Mesendoderm (in vitro differentiated cells): Measurements from ENCODE around the gene RPL13.

Experiments used
- DNase-seq: peaks from one replicate; pipeline ENCODE4 v3.0.0; 2013
- H2AK5ac ChIP-seq: 2 replicates; pipeline ENCODE4 v1.6.1; 2013; ENCODE audit warnings: low read length, inconsistent platforms
- H2BK120ac ChIP-seq: 2 replicates; pipeline ENCODE4 v1.6.1; 2013; ENCODE audit warnings: low read depth, mild to moderate bottlenecking, low read length, moderate library complexity, mixed read lengths
- H2BK15ac ChIP-seq: replicated peaks from 2 replicates; pipeline ENCODE4 v1.6.1; 2013; ENCODE audit warnings: low read depth, mild to moderate bottlenecking, moderate library complexity
- H2BK5ac ChIP-seq: 2 replicates; pipeline ENCODE4 v1.6.1; 2013; ENCODE audit warnings: low read length, inconsistent platforms
- H3K18ac ChIP-seq: 2 replicates; pipeline ENCODE4 v1.6.1; 2013; ENCODE audit warnings: mild to moderate bottlenecking, low read length, mixed read lengths
- H3K23ac ChIP-seq: one replicate; pipeline ENCODE4 v1.6.1; 2013; ENCODE audit warnings: low read length
- H3K27ac ChIP-seq: 2 replicates; pipeline ENCODE4 v1.5.1; 2013; ENCODE audit warnings: low read depth, mild to moderate bottlenecking, inconsistent platforms, low read length, moderate library complexity
- H3K27me3 ChIP-seq: 2 replicates; pipeline ENCODE4 v1.6.1; 2013; ENCODE audit warnings: low read length, control low read depth, mild to moderate bottlenecking, inconsistent platforms; ENCODE audit not compliant: insufficient read depth, poor library complexity
- H3K36me3 ChIP-seq: 2 replicates; pipeline ENCODE4 v1.6.1; 2013; ENCODE audit warnings: low read length, inconsistent platforms; ENCODE audit not compliant: control insufficient read depth, insufficient read depth
- H3K4ac ChIP-seq: one replicate; pipeline ENCODE4 v1.6.1; 2013; ENCODE audit warnings: low read depth, mild to moderate bottlenecking, low read length, moderate library complexity
- H3K4me1 ChIP-seq: 2 replicates; pipeline ENCODE4 v1.6.1; 2013; ENCODE audit warnings: low read depth, low read length, inconsistent platforms; ENCODE audit not compliant: control insufficient read depth
- H3K4me2 ChIP-seq: 2 replicates; pipeline ENCODE4 v1.6.1; 2013; ENCODE audit warnings: low read length
- H3K4me3 ChIP-seq: 2 replicates; pipeline ENCODE4 v1.5.1; 2013; ENCODE audit warnings: mild to moderate bottlenecking, low read length
- H3K56ac ChIP-seq: one replicate; pipeline ENCODE4 v1.6.1; 2013; ENCODE audit warnings: low read length
- H3K79me1 ChIP-seq: 2 replicates; pipeline ENCODE4 v1.6.1; 2013; ENCODE audit warnings: low read length, inconsistent platforms
- H3K79me2 ChIP-seq: 2 replicates; pipeline ENCODE4 v1.6.1; 2013; ENCODE audit warnings: mild to moderate bottlenecking, low read length; ENCODE audit not compliant: control insufficient read depth, insufficient read depth
- H3K9ac ChIP-seq: 2 replicates; pipeline ENCODE4 v1.6.1; 2013; ENCODE audit warnings: low read length, inconsistent platforms
- H4K5ac ChIP-seq: one replicate; pipeline ENCODE4 v1.6.1; 2013; ENCODE audit warnings: low read length
- H4K8ac ChIP-seq: one replicate; pipeline ENCODE4 v1.6.1; 2013; ENCODE audit warnings: low read depth, mild to moderate bottlenecking, control low read depth, low read length, moderate library complexity
- WGBS: extraction: QIAGEN DNeasy Blood & Tissue Kit; methylation state at CpG from one replicate; pipeline ENCODE4 v1.1.7; 2013; ENCODE audit warnings: low lambda C conversion rate, missing lambda C conversion rate; ENCODE audit not compliant: insufficient coverage; ENCODE audit errors: extremely low coverage; 5-methylcytosine and 5-hydroxymethylcytosine counted together

Gene RPL13

DNA sequence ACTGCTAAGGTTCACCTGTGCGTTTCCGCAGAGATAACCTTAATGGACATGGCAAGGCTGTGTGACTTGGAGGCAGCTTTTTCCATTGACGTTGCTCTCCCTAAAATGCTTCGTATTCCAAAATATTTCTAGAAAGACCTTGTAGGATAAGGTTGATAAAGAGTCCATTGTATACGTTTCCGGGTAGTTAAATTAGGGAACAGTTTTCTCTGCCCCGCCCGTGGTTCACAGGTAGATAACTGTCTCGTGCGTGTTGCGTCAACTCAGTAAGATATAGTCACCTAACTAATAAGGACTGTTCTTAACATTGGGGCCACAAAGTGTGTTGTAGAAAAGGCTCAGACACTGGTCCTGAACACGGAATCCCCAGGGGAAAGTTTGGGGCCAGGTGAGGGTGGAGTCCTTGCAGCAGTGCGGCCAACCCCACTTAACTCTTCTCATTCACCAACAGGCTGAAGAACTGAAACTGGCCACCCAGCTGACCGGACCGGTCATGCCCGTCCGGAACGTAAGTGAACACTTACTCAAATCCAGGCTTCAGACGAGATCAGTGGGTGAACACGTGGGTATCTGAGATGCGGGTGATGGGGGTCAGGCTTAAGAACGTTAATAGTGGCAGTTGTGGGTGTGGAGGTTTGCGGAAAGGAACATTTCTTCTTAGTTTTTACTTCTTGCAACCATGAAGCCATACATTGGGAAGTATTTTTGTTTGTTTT lies 1.6 kb downstream of the RPL13 start:
- H3K79me2 ChIP-seq: peaks cover 28% of the 10 kb centered on the region
- H3K27ac ChIP-seq: no peak overlapping the region
- H2BK120ac ChIP-seq: no peak overlapping the region
- H2AK5ac ChIP-seq: no peak overlapping the region
- peak overlapping the region; percentile 97 for H3K9ac ChIP-seq
- H3K23ac ChIP-seq: no peak overlapping the region
- no peak overlapping the region for H3K4ac ChIP-seq
- H3K18ac ChIP-seq: no peak overlapping the region
- no peak overlapping the region for H2BK5ac ChIP-seq
- no CpG with 5 or more reads among the region's 23 CpGs for WGBS
- peaks cover 15% of the 10 kb centered on the region for H3K79me1 ChIP-seq
- no peak overlapping the region for H4K5ac ChIP-seq
- DNase-seq: no peak
- H3K4me2 ChIP-seq: peak overlapping the region; percentile 68
- peaks cover 2% of the 10 kb centered on the region for H3K4me1 ChIP-seq
- no peaks in the 10 kb centered on the region for H3K27me3 ChIP-seq
- H3K36me3 ChIP-seq: peaks cover 24% of the 10 kb centered on the region
- H2BK15ac ChIP-seq: no peak overlapping the region
- no peak overlapping the region for H4K8ac ChIP-seq
- peak overlapping the region; percentile 96 for H3K56ac ChIP-seq
- peak overlapping the region; percentile 91 for H3K4me3 ChIP-seq

DNA sequence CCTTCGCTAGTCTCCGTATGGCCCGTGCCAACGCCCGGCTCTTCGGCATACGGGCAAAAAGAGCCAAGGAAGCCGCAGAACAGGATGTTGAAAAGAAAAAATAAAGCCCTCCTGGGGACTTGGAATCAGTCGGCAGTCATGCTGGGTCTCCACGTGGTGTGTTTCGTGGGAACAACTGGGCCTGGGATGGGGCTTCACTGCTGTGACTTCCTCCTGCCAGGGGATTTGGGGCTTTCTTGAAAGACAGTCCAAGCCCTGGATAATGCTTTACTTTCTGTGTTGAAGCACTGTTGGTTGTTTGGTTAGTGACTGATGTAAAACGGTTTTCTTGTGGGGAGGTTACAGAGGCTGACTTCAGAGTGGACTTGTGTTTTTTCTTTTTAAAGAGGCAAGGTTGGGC lies 2.5 kb downstream of the RPL13 start:
- Histone ChIP-seq H3K9ac (peak overlapping the region; percentile 97), H3K4ac (no peak overlapping the region), H3K4me3 (no peak overlapping the region), H2BK5ac (no peak overlapping the region), H4K5ac (no peak overlapping the region), H4K8ac (no peak overlapping the region), H3K4me1 (peaks cover 2% of the 10 kb centered on the region), H2AK5ac (no peak overlapping the region), H2BK120ac (no peak overlapping the region), H3K23ac (no peak overlapping the region), H3K56ac (peak overlapping the region; percentile 25), H3K18ac (no peak overlapping the region), H3K79me2 (peaks cover 28% of the 10 kb centered on the region), H3K4me2 (peak overlapping the region; percentile 36), H2BK15ac (no peak overlapping the region), H3K27ac (no peak overlapping the region), H3K36me3 (peaks cover 24% of the 10 kb centered on the region), H3K27me3 (no peaks in the 10 kb centered on the region), H3K79me1 (peaks cover 15% of the 10 kb centered on the region)
- no peak for DNase-seq
- no CpG with 5 or more reads among the region's 12 CpGs for WGBS

- Histone ChIP-seq H2BK120ac (no peak overlapping the region), H3K4me3 (no peak overlapping the region), H4K5ac (no peak overlapping the region), H3K79me2 (peaks cover 28% of the 10 kb centered on the region), H2BK15ac (no peak overlapping the region), H3K27me3 (no peaks in the 10 kb centered on the region), H3K23ac (no peak overlapping the region), H3K4me1 (peaks cover 2% of the 10 kb centered on the region), H3K4me2 (peak overlapping the region; percentile 41), H3K18ac (no peak overlapping the region), H3K9ac (peak overlapping the region; percentile 49), H3K56ac (peak overlapping the region; percentile 50), H3K79me1 (peaks cover 15% of the 10 kb centered on the region), H3K27ac (no peak overlapping the region), H2BK5ac (no peak overlapping the region), H3K36me3 (peaks cover 24% of the 10 kb centered on the region), H2AK5ac (no peak overlapping the region), H3K4ac (no peak overlapping the region), H4K8ac (no peak overlapping the region)
- no CpG with 5 or more reads among the region's 12 CpGs for WGBS
- no peak for DNase-seq
Observed at GRCh38 chr16:89563639-89564392, 3.3 kb downstream of the RPL13 start.

DNA sequence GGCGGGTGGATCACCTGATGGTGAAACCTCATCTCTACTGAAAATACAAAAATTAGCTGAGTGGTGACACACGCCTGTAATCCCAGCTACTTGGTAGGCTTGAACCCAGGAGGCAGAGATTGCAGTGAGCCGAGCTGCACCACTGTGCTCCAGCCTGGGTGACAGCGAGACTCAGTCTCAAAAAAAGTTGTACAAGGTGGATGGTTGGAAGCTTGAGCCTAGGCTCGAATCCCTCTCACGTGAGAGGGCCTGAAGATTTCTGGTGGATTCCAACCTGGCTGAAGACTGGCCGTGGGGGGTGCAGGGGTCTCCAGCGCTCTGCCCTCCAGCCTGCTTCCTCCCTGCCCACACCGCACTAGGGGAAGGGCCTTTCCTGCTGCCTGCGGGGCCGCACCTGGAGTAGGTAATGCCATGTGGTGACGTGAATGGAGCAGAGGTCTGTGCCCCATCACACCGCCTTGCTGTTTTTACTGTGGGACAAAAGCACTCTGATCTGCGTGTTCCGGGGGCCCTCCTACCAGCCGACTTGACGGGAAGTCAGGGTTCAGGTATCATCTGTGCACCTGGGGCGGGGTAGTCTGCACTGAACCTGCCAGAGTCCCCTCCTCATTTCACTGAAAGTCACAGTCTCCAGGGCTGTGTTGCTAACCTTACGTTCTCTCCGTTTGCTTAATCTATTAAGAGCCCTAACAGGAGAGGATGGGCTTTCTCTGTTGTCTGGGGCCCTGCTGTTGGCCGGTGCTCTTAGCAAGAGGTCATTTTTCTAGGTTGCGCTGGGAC lies 4.2 kb downstream of the RPL13 start:
- H2BK15ac ChIP-seq: no peak overlapping the region
- peaks cover 15% of the 10 kb centered on the region for H3K79me1 ChIP-seq
- H3K4me3 ChIP-seq: no peak overlapping the region
- H3K56ac ChIP-seq: peak overlapping the region; percentile 12
- DNase-seq: no peak
- H4K8ac ChIP-seq: no peak overlapping the region
- no peak overlapping the region for H2BK120ac ChIP-seq
- no peak overlapping the region for H3K18ac ChIP-seq
- H3K79me2 ChIP-seq: peaks cover 28% of the 10 kb centered on the region
- H3K27ac ChIP-seq: no peak overlapping the region
- H3K9ac ChIP-seq: peak overlapping the region; percentile 49
- H3K4me1 ChIP-seq: peaks cover 2% of the 10 kb centered on the region
- no peaks in the 10 kb centered on the region for H3K27me3 ChIP-seq
- H3K4me2 ChIP-seq: peak overlapping the region; percentile 13
- no peak overlapping the region for H2BK5ac ChIP-seq
- H3K36me3 ChIP-seq: peaks cover 24% of the 10 kb centered on the region
- no peak overlapping the region for H4K5ac ChIP-seq
- no CpG with 5 or more reads among the region's 22 CpGs for WGBS
- no peak overlapping the region for H3K4ac ChIP-seq
- no peak overlapping the region for H2AK5ac ChIP-seq
- H3K23ac ChIP-seq: no peak overlapping the region

GRCh38 chr16:89565256-89565505 lies 4.7 kb downstream of the RPL13 start:
- no peak overlapping the region for H4K8ac ChIP-seq
- no peak overlapping the region for H3K18ac ChIP-seq
- no peak overlapping the region for H3K4me3 ChIP-seq
- peaks cover 28% of the 10 kb centered on the region for H3K79me2 ChIP-seq
- peak overlapping the region; percentile 13 for H3K9ac ChIP-seq
- no peak overlapping the region for H2BK15ac ChIP-seq
- peaks cover 15% of the 10 kb centered on the region for H3K79me1 ChIP-seq
- H3K4me2 ChIP-seq: peak overlapping the region; percentile 11
- no peak overlapping the region for H4K5ac ChIP-seq
- H3K36me3 ChIP-seq: peaks cover 24% of the 10 kb centered on the region
- H3K4me1 ChIP-seq: peaks cover 2% of the 10 kb centered on the region
- no peaks in the 10 kb centered on the region for H3K27me3 ChIP-seq
- H3K56ac ChIP-seq: peak overlapping the region; percentile 53
- H2BK120ac ChIP-seq: no peak overlapping the region
- no peak overlapping the region for H3K27ac ChIP-seq
- peak; percentile 82 for DNase-seq
- no peak overlapping the region for H2AK5ac ChIP-seq
- no peak overlapping the region for H3K4ac ChIP-seq
- no peak overlapping the region for H2BK5ac ChIP-seq
- H3K23ac ChIP-seq: no peak overlapping the region
- no CpG with 5 or more reads among the region's 3 CpGs for WGBS
